PC-3 (cell line): Measurements from ENCODE around the gene ABL2. TPM values are rescaled to one million over a fixed set of nuclear protein-coding genes. Genes with fewer than 3 reads are reported as not detected.
A peak's percentile ranks its signal among the peaks of the same experiment; 100 is the strongest.

Source experiments
- ATAC-seq: fragments of 200-7000 bp; cut with Tn5 transposase; 2 replicates; pipeline ENCODE4 v1.9.1; 2020; ENCODE audit warnings: mild to moderate bottlenecking, moderate library complexity
- BruUV-seq: library from RNA; stranded (reverse); fragments of 400-500 nt; replicated peaks from 2 replicates; lab custom pipeline; 2021; lab: Mats Ljungman, UMichigan
- CTCF ChIA-PET: fragments of 300-600 bp; sonication (Branson Sonifier 250); formaldehyde crosslinking; loops from one replicate; lab custom pipeline; 2022; ENCODE audit warnings: antibody characterized with exemption; lab: Charles Lee
- POLR2A ChIA-PET: fragments of 300-600 bp; sonication (Branson Sonifier 250); formaldehyde crosslinking; loops from one replicate; lab custom pipeline; 2022; ENCODE audit warnings: antibody characterized with exemption; ENCODE audit not compliant: unreplicated experiment; lab: Charles Lee
- DNase-seq: peaks from one replicate; pipeline ENCODE4 v3.0.0-alpha.2; 2015
- H2AFZ ChIP-seq: fragments of 300-600 bp; sonication (generic); 2 replicates; pipeline ENCODE4 v1.6.0; 2016; ENCODE audit warnings: antibody characterized with exemption, low read length
- H3F3A ChIP-seq: fragments of 300-600 bp; sonication (generic); one replicate; pipeline ENCODE4 v1.6.0; 2017; ENCODE audit warnings: antibody characterized with exemption, low read length, control low read depth, mild to moderate bottlenecking; ENCODE audit not compliant: unreplicated experiment
- H3K27ac ChIP-seq: fragments of 300-600 bp; sonication (generic); 2 replicates; pipeline ENCODE4 v1.5.1; 2016; ENCODE audit warnings: mild to moderate bottlenecking, low read length
- H3K27me3 ChIP-seq: fragments of 300-600 bp; sonication (generic); 2 replicates; pipeline ENCODE4 v1.6.1; 2016; ENCODE audit warnings: low read length, mixed read lengths
- H3K36me3 ChIP-seq: fragments of 300-600 bp; sonication (generic); 2 replicates; pipeline ENCODE4 v1.6.1; 2016; ENCODE audit warnings: low read depth, mixed run types, low read length, mixed read lengths
- H3K4me1 ChIP-seq: fragments of 300-600 bp; sonication (generic); 2 replicates; pipeline ENCODE4 v1.5.1; 2016; ENCODE audit warnings: low read length; ENCODE audit not compliant: insufficient read depth
- H3K4me2 ChIP-seq: fragments of 300-600 bp; sonication (generic); 2 replicates; pipeline ENCODE4 v1.6.0; 2016; ENCODE audit warnings: low read length
- H3K4me3 ChIP-seq: fragments of 300-600 bp; sonication (generic); 2 replicates; pipeline ENCODE4 v1.5.1; 2016; ENCODE audit warnings: mild to moderate bottlenecking, low read length, mixed read lengths
- H3K79me2 ChIP-seq: fragments of 300-600 bp; sonication (generic); 2 replicates; pipeline ENCODE4 v1.6.1; 2017; ENCODE audit warnings: low read length, mixed read lengths
- H3K9ac ChIP-seq: fragments of 300-600 bp; sonication (generic); 2 replicates; pipeline ENCODE4 v1.6.0; 2016; ENCODE audit warnings: mild to moderate bottlenecking, low read length
- H3K9me2 ChIP-seq: fragments of 300-600 bp; sonication (generic); replicated peaks from 2 replicates; pipeline ENCODE4 v1.6.1; 2016; ENCODE audit warnings: mixed run types, low read length, mixed read lengths
- H3K9me3 ChIP-seq: fragments of 300-600 bp; sonication (generic); 2 replicates; pipeline ENCODE4 v1.6.1; 2016; ENCODE audit warnings: low read length, mixed read lengths
- H4K20me1 ChIP-seq: fragments of 300-600 bp; sonication (generic); 2 replicates; pipeline ENCODE4 v1.6.1; 2016; ENCODE audit warnings: low read length, mixed read lengths
- CTCF ChIP-seq: fragments of 300-600 bp; sonication (generic); conservative IDR thresholded peaks from 2 replicates; pipeline ENCODE4 v1.5.1; 2017; ENCODE audit warnings: antibody characterized with exemption, low read depth, mild to moderate bottlenecking, low read length
- EZH2 ChIP-seq: fragments of 300-600 bp; sonication (generic); IDR thresholded peaks from one replicate; pipeline ENCODE4 v1.6.1; 2017; ENCODE audit warnings: antibody characterized with exemption, mild to moderate bottlenecking, low read length; ENCODE audit not compliant: unreplicated experiment
- EZH2phosphoT487 ChIP-seq: fragments of 300-600 bp; sonication (generic); IDR thresholded peaks from 2 replicates; pipeline ENCODE4 v1.6.1; 2018; ENCODE audit warnings: mild to moderate bottlenecking, antibody characterized with exemption, low read length, borderline replicate concordance
- intact Hi-C: fragments of 100-400 bp; cut with micrococcal nuclease; formaldehyde crosslinking; loops from 2 replicates; pipeline ENCODE4 v1.9.0; 2023
- total RNA-seq: library from RNA; depleted of rRNA; stranded (reverse); fragments of >200 nt; gene quantifications from 2 replicates; pipeline ENCODE4 v1.2.3, GENCODE V29; 2014

The ABL2 gene
- total RNA-seq, 1 experiment from 2014 or later = 15.9 TPM

- DNase-seq (peak; percentile 64), ATAC-seq (peak; percentile 58)
- Histone ChIP-seq H3K27me3 (no peaks in the 10 kb centered on the region), H3K4me1 (peaks cover 26% of the 10 kb centered on the region; the same call in 1 of the 2 replicates), H2AFZ (no peak overlapping the region; the same call in 1 of the 2 replicates), H3K36me3 (no peaks in the 10 kb centered on the region), H3K4me2 (peak overlapping the region; percentile 54), H3F3A (no peaks in the 10 kb centered on the region), H3K9ac (no peak overlapping the region), H3K9me3 (no peaks in the 10 kb centered on the region), H4K20me1 (no peaks in the 10 kb centered on the region), H3K79me2 (peaks cover 67% of the 10 kb centered on the region), H3K9me2 (no peaks in the 10 kb centered on the region), H3K27ac (peak overlapping the region; percentile 47), H3K4me3 (no peak overlapping the region)
- ChIA-PET POLR2A (no interaction called here), CTCF (no interaction called here)
- BruUV-seq = no TSS peak
- intact Hi-C loops = no loop called here
- TF ChIP-seq EZH2 = no peak
These were observed 59.6 kb downstream of the ABL2 start for GRCh38 chr1:179169616-179170467.

DNA sequence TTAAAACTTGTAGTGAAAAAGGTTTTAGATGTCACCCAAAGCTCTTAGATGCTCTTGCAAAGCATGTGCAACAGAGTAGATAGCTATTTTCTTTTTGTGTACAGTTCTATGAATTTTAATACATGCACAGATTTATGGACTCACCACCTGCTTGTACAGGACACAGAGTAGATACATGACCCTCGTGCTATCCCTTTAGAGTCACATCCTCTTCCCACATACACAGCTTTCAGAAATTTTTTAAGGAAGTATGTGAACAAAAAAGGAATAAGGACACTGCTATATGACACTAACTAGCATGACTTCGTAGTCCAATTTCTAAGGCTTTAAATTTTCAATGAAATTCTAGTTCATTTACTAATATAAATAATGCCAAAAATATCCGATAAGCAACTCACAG is 60.9 kb downstream of the ABL2 start:
- Histone ChIP-seq H3K4me3 (no peak overlapping the region), H3K4me2 (no peak overlapping the region), H3K4me1 (peaks cover 38% of the 10 kb centered on the region), H3K79me2 (peaks cover 71% of the 10 kb centered on the region), H3K27me3 (no peaks in the 10 kb centered on the region), H3K9ac (no peak overlapping the region), H3K27ac (no peak overlapping the region), H3K9me3 (no peaks in the 10 kb centered on the region), H3K36me3 (no peaks in the 10 kb centered on the region), H3K9me2 (no peaks in the 10 kb centered on the region), H3F3A (no peaks in the 10 kb centered on the region), H4K20me1 (no peaks in the 10 kb centered on the region), H2AFZ (no peak overlapping the region)
- no peak for TF ChIP-seq EZH2phosphoT487
- TF ChIP-seq CTCF = no peak
- no peak for TF ChIP-seq EZH2
- DNase-seq = no peak
- CTCF ChIA-PET = no interaction called here
- intact Hi-C loops = no loop called here
- no peak for ATAC-seq
- POLR2A ChIA-PET = interaction anchor here (0.6 kb wide), 1 partner anchor 223 kb away, joined by 35 read pairs; no protein-coding TSS in a partner anchor
- BruUV-seq = no TSS peak

DNA sequence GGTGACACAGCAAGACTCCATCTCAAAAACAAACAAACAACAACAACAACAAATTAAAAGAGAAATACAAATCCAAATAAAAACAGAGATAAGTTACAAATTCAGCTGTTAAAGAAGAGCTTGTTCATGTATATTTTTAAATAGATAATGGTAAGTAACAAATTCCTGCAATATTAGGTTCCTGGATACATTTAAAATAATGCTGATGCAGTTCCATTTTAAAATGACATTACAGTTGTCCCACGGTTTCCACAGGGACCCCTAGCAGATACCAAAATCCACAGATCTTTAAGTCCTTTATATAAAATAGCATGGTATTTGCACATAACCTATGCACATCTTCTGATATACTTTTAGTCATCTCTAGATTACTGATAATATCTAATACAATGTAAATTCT is 61.5 kb downstream of the ABL2 start:
- CTCF ChIA-PET = no interaction called here

More for the DNA sequence above, 61.5 kb downstream of the ABL2 start:
- H3K79me2 ChIP-seq = peaks cover 77% of the 10 kb centered on the region
- H2AFZ ChIP-seq = no peak overlapping the region
- DNase-seq = no peak
- no peaks in the 10 kb centered on the region for H3K9me3 ChIP-seq
- intact Hi-C loops = no loop called here
- H3K4me1 ChIP-seq = peaks cover 38% of the 10 kb centered on the region
- no TSS peak for BruUV-seq
- no peaks in the 10 kb centered on the region for H4K20me1 ChIP-seq
- no peak overlapping the region for H3K9ac ChIP-seq
- ATAC-seq = no peak
- TF ChIP-seq CTCF = no peak
- no peak for TF ChIP-seq EZH2
- no peak for TF ChIP-seq EZH2phosphoT487
- H3K4me3 ChIP-seq = no peak overlapping the region
- H3K9me2 ChIP-seq = no peaks in the 10 kb centered on the region
- H3K4me2 ChIP-seq = no peak overlapping the region
- H3K36me3 ChIP-seq = no peaks in the 10 kb centered on the region
- POLR2A ChIA-PET = no interaction called here
- no peak overlapping the region for H3K27ac ChIP-seq
- no peaks in the 10 kb centered on the region for H3K27me3 ChIP-seq
- H3F3A ChIP-seq = no peaks in the 10 kb centered on the region
